Stomach (tissue), 4 donors: ENCODE results near the gene KRT34.

ENCODE experiments used
- CTCF ChIP-seq, 7 experiments: fragments of 450-650 bp in 4 of 7; fragments of 200-600 bp in 3 of 7; sonication (generic) in 3 of 7; IDR thresholded peaks; one replicate each; pipeline ENCODE4 v1.5.1; 2016 to 2019; ENCODE audit warnings: antibody characterized with exemption in 7 of 7, control low read depth in 2 of 7, mild to moderate bottlenecking in 1 of 7
- EP300 ChIP-seq: sonication (generic); formaldehyde crosslinking; IDR thresholded peaks from one replicate; pipeline ENCODE4 v1.6.1; 2017; ENCODE audit warnings: antibody characterized with exemption
- POLR2AphosphoS5 ChIP-seq, 3 donors: sonication (generic); formaldehyde crosslinking; IDR thresholded peaks; one replicate each; pipeline ENCODE4 v1.6.1; 2016; ENCODE audit warnings: antibody characterized with exemption in 3 of 3

- no peak for TF ChIP-seq EP300
- no peak for TF ChIP-seq CTCF (IDR thresholded peaks at IDR 0.05)
- no peak for TF ChIP-seq POLR2AphosphoS5 (IDR thresholded peaks at IDR 0.05)
Observed at GRCh38 chr17:41382394-41382793, 288 bp upstream of the KRT34 start.
